ENCODE data around the gene NOD2.

Gene NOD2

GRCh38 chr16:50745940-50746339 is 52.5 kb downstream of the NOD2 start:
- H3K27ac Mint-ChIP-seq, result peak overlapping the region; percentile 76
- peak overlapping the region; percentile 87 for H3K4me3 Mint-ChIP-seq
- peaks cover 48% of the 10 kb centered on the region for H3K36me3 Mint-ChIP-seq (ENCODE audit: low read depth)
- H3K9me3 Mint-ChIP-seq, result no peaks in the 10 kb centered on the region
- H3K4me1 Mint-ChIP-seq (ENCODE audit: low read depth), result peaks cover 45% of the 10 kb centered on the region
- H3K27me3 Mint-ChIP-seq (ENCODE audit: low read depth), result no peaks in the 10 kb centered on the region

DNA sequence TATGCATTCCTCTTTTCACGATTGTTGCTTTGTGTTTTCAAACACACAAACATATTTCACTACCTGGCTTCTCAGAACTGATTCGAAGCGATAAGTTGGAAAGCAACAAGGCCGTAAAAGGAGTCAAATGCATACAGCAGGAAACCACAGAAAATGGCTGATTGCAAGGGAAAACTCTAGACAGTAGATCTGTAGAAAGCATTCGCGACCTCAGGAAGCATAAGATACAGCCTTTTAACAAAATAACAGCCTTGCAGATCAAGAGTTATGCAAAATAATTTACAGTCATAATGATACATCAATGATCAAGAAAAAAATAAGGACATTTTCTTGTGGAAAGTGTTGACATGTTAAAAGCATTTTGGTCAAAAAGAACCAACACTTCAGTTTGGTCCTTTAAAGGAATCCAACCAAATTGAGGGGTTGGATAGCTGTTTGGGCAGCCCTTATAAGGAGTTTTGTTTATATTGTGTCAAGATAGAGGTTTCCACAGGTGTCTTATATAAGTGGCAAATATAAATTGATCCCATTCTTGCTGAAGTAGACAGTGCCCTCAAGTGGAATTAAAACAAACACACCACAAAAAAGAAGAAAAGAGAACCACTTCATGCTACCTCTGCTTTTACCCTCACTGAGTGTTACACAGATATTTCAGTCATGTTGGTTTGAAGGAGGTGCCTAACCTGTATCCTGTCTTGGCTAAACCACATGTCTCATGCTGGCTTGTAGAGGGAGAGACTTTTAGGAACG is 54.0 kb downstream of the NOD2 start:
- Mint-ChIP-seq H3K9me3 (no peaks in the 10 kb centered on the region), H3K4me3 (peak overlapping the region; percentile 92), H3K27ac (peak overlapping the region; percentile 94), H3K27me3 (ENCODE audit: low read depth) (no peaks in the 10 kb centered on the region), H3K36me3 (ENCODE audit: low read depth) (peaks cover 52% of the 10 kb centered on the region), H3K4me1 (ENCODE audit: low read depth) (peaks cover 42% of the 10 kb centered on the region)

DNA sequence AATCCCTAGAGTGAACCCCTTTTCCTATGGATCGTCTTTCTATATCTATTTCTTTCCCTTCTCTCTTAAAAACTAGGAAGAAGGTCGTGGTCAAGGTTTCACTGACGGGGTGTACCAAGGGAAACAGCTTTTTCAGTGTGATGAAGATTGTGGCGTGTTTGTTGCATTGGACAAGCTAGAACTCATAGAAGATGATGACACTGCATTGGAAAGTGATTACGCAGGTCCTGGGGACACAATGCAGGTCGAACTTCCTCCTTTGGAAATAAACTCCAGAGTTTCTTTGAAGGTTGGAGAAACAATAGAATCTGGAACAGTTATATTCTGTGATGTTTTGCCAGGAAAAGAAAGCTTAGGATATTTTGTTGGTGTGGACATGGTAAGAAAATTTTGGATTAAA is 58.1 kb downstream of the NOD2 start:
- H3K4me1 Mint-ChIP-seq (ENCODE audit: low read depth), result peaks cover 47% of the 10 kb centered on the region
- H3K27ac Mint-ChIP-seq, result no peak overlapping the region
- no peaks in the 10 kb centered on the region for H3K9me3 Mint-ChIP-seq
- peak overlapping the region; percentile 56 for H3K4me3 Mint-ChIP-seq
- peaks cover 51% of the 10 kb centered on the region for H3K36me3 Mint-ChIP-seq (ENCODE audit: low read depth)
- H3K27me3 Mint-ChIP-seq (ENCODE audit: low read depth), result no peaks in the 10 kb centered on the region

GRCh38 chr16:50752471-50753235 is 59.2 kb downstream of the NOD2 start:
- Mint-ChIP-seq H3K9me3 (no peaks in the 10 kb centered on the region), H3K27me3 (ENCODE audit: low read depth) (no peaks in the 10 kb centered on the region), H3K4me3 (peak overlapping the region; percentile 8), H3K4me1 (ENCODE audit: low read depth) (peaks cover 46% of the 10 kb centered on the region), H3K36me3 (ENCODE audit: low read depth) (peaks cover 52% of the 10 kb centered on the region), H3K27ac (peak overlapping the region; percentile 12)

DNA sequence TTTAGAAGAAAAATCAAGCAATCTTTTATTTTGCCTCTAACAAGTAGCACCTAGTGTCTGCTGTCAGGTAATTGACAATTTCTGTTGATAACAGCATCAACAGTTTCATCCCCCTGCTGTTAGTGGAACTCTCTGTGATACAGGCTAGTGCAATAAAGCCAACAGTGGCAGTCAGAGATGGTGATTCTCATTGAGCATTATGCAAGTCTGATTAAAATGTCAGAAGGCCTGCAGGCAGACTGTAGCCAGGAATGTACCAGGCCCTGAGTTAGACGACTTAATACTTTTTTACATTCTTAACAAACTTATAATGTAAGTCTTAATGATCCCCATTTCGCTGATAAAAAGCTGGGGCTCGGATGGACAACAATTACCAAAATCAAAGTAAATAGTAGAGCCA is 63.1 kb downstream of the NOD2 start:
- Mint-ChIP-seq H3K27me3 (ENCODE audit: low read depth) (no peaks in the 10 kb centered on the region), H3K36me3 (ENCODE audit: low read depth) (peaks cover 55% of the 10 kb centered on the region), H3K4me3 (no peak overlapping the region), H3K9me3 (no peaks in the 10 kb centered on the region), H3K4me1 (ENCODE audit: low read depth) (peaks cover 51% of the 10 kb centered on the region), H3K27ac (no peak overlapping the region)

- Mint-ChIP-seq H3K9me3 (peaks cover 11% of the 10 kb centered on the region), H3K4me1 (ENCODE audit: low read depth) (peaks cover 58% of the 10 kb centered on the region), H3K27ac (no peak overlapping the region), H3K36me3 (ENCODE audit: low read depth) (peaks cover 66% of the 10 kb centered on the region), H3K4me3 (no peak overlapping the region), H3K27me3 (ENCODE audit: low read depth) (no peaks in the 10 kb centered on the region)
Observed at GRCh38 chr16:50761267-50761666, 67.9 kb downstream of the NOD2 start.

DNA sequence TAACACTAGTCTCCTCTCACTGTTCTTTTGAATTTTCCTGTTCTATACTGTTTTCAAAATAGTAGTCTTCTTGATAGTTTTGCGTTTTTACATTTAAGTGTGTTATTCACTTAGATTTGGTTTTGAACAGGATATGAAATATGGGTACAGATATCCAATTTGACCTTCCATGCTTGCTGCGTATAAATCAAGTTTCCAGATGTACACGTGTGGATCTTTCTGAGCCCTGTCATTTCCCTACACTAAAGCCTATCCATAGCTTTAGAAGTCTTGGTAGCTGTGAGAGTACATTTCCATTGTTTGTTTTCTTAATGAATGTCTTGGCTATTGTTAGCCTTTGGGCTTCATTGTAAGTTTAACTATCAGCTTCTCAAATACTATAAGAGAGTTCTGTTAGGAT is 68.8 kb downstream of the NOD2 start:
- Mint-ChIP-seq H3K9me3 (peaks cover 17% of the 10 kb centered on the region), H3K27ac (peak overlapping the region; percentile 14), H3K4me3 (no peak overlapping the region), H3K27me3 (ENCODE audit: low read depth) (no peaks in the 10 kb centered on the region), H3K36me3 (ENCODE audit: low read depth) (peaks cover 66% of the 10 kb centered on the region), H3K4me1 (ENCODE audit: low read depth) (peaks cover 57% of the 10 kb centered on the region)

GRCh38 chr16:50763211-50763610 is 69.8 kb downstream of the NOD2 start:
- H3K27me3 Mint-ChIP-seq (ENCODE audit: low read depth), result no peaks in the 10 kb centered on the region
- peaks cover 17% of the 10 kb centered on the region for H3K9me3 Mint-ChIP-seq
- peak overlapping the region; percentile 17 for H3K27ac Mint-ChIP-seq
- H3K4me3 Mint-ChIP-seq, result no peak overlapping the region
- peaks cover 52% of the 10 kb centered on the region for H3K4me1 Mint-ChIP-seq (ENCODE audit: low read depth)
- H3K36me3 Mint-ChIP-seq (ENCODE audit: low read depth), result peaks cover 69% of the 10 kb centered on the region

DNA sequence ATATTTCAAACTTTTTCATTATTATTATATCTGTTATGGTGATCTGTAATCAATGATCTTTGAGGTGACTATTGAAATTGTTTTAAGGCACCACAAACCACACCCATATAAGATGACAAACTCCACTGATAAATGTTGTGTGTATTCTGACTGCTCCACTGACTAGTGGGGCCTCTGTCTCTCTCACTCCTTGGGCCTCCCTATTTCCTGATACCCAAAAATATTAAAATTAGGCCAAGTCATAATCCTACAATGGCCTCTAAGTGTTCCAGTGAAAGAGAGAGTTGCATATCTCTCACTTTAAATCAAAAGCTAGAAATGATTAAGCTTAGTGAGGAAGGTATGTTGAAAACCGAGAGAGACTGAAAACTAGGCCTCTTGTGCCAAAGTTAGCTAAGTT is 71.9 kb downstream of the NOD2 start:
- H3K27ac Mint-ChIP-seq, result no peak overlapping the region
- H3K27me3 Mint-ChIP-seq (ENCODE audit: low read depth), result no peaks in the 10 kb centered on the region
- no peak overlapping the region for H3K4me3 Mint-ChIP-seq
- H3K36me3 Mint-ChIP-seq (ENCODE audit: low read depth), result peaks cover 80% of the 10 kb centered on the region
- H3K9me3 Mint-ChIP-seq, result peaks cover 29% of the 10 kb centered on the region
- H3K4me1 Mint-ChIP-seq (ENCODE audit: low read depth), result peaks cover 56% of the 10 kb centered on the region

DNA sequence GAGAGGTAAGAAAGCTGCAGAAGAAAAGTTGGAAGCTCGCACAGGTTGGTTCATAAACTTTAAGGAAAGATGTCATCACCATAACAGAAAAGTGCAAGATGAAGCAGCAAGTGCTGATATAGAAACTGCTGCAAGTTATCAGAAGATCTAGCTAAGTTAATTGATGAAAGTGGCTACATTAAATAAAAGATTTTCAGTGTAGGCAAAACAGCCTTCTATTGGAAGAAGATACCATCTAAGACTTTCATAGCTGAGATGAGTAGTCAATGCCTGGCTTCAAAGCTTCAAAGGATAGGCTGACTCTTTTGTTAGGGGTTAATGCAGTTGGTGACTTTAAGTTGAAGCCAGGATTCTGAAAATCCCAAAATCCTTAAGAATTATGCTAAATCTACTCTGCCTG is 72.5 kb downstream of the NOD2 start:
- Mint-ChIP-seq H3K9me3 (peaks cover 29% of the 10 kb centered on the region), H3K36me3 (ENCODE audit: low read depth) (peaks cover 82% of the 10 kb centered on the region), H3K4me1 (ENCODE audit: low read depth) (peaks cover 58% of the 10 kb centered on the region), H3K27me3 (ENCODE audit: low read depth) (no peaks in the 10 kb centered on the region), H3K27ac (no peak overlapping the region), H3K4me3 (no peak overlapping the region)

GRCh38 chr16:50767197-50767596 is 73.8 kb downstream of the NOD2 start:
- no peak overlapping the region for H3K27ac Mint-ChIP-seq
- peaks cover 29% of the 10 kb centered on the region for H3K9me3 Mint-ChIP-seq
- peaks cover 83% of the 10 kb centered on the region for H3K36me3 Mint-ChIP-seq (ENCODE audit: low read depth)
- H3K27me3 Mint-ChIP-seq (ENCODE audit: low read depth), result no peaks in the 10 kb centered on the region
- peaks cover 52% of the 10 kb centered on the region for H3K4me1 Mint-ChIP-seq (ENCODE audit: low read depth)
- no peak overlapping the region for H3K4me3 Mint-ChIP-seq

GRCh38 chr16:50771366-50771765 is 78.0 kb downstream of the NOD2 start:
- H3K4me1 Mint-ChIP-seq (ENCODE audit: low read depth), result peaks cover 33% of the 10 kb centered on the region
- no peak overlapping the region for H3K27ac Mint-ChIP-seq
- H3K27me3 Mint-ChIP-seq (ENCODE audit: low read depth), result no peaks in the 10 kb centered on the region
- H3K36me3 Mint-ChIP-seq (ENCODE audit: low read depth), result peaks cover 70% of the 10 kb centered on the region
- peaks cover 17% of the 10 kb centered on the region for H3K9me3 Mint-ChIP-seq
- no peak overlapping the region for H3K4me3 Mint-ChIP-seq

DNA sequence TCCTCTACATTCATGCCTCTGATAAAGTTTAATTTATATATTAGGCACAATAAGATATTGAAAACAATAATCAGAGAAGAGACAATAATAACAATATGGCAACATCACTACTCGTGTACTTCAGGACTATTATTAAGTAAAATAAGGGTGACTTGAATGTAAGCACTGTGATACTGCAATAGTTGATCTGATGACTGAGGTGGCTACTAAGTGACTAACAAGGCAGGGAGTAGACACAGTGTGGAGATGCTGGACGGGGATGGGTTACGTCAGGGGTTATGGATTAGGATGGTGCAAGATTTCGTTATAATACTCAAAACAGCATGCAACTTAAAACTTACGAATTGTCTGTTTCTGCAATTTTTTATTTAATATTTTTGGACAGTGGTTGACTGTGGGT is 81.0 kb downstream of the NOD2 start:
- Mint-ChIP-seq H3K4me3 (no peak overlapping the region), H3K9me3 (peaks cover 4% of the 10 kb centered on the region), H3K36me3 (ENCODE audit: low read depth) (peaks cover 59% of the 10 kb centered on the region), H3K27me3 (ENCODE audit: low read depth) (no peaks in the 10 kb centered on the region), H3K4me1 (ENCODE audit: low read depth) (peaks cover 29% of the 10 kb centered on the region), H3K27ac (no peak overlapping the region)

DNA sequence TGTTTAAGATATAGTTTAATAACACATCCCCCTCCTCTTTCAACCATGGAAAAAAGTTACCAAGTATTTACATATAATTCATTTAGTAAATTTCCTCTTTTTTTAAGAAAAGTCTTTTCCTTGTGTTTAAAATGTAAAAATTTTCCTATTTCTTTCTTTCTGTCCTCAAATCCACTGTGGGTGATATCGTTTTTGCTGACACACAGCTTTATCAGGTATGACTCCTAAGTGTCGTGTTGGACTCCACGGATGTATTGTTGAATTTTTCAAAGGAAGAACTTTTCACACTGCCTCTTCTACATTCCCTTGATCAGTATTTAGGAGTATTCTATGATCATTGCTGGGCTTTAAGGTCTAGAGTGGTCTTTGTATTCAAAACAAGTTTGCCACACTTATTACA is 81.6 kb downstream of the NOD2 start:
- Mint-ChIP-seq H3K27ac (no peak overlapping the region), H3K36me3 (ENCODE audit: low read depth) (peaks cover 61% of the 10 kb centered on the region), H3K4me3 (no peak overlapping the region), H3K4me1 (ENCODE audit: low read depth) (peaks cover 28% of the 10 kb centered on the region), H3K9me3 (no peaks in the 10 kb centered on the region), H3K27me3 (ENCODE audit: low read depth) (no peaks in the 10 kb centered on the region)

GRCh38 chr16:50776037-50776436 is 82.6 kb downstream of the NOD2 start:
- no peaks in the 10 kb centered on the region for H3K9me3 Mint-ChIP-seq
- H3K27ac Mint-ChIP-seq, result no peak overlapping the region
- no peaks in the 10 kb centered on the region for H3K27me3 Mint-ChIP-seq (ENCODE audit: low read depth)
- peaks cover 58% of the 10 kb centered on the region for H3K36me3 Mint-ChIP-seq (ENCODE audit: low read depth)
- no peak overlapping the region for H3K4me3 Mint-ChIP-seq
- peaks cover 32% of the 10 kb centered on the region for H3K4me1 Mint-ChIP-seq (ENCODE audit: low read depth)

Data from T-helper 1 cell treated with Interleukin-12 subunit alpha and Interleukin-12 subunit beta and Interleukin-4 antibody, amounts not matched to agents 30 μg/mL and 1 μg/mL, for 36 hours (primary cell).